ENCODE measurements around the gene LRRC1. TPM values are rescaled to one million over a fixed set of nuclear protein-coding genes. Genes with fewer than 3 reads are reported as not detected.

LRRC1 gene
- total and polyA plus RNA-seq, 2 experiments from 2014 or later, result 11.3 to 16.6 TPM

DNA sequence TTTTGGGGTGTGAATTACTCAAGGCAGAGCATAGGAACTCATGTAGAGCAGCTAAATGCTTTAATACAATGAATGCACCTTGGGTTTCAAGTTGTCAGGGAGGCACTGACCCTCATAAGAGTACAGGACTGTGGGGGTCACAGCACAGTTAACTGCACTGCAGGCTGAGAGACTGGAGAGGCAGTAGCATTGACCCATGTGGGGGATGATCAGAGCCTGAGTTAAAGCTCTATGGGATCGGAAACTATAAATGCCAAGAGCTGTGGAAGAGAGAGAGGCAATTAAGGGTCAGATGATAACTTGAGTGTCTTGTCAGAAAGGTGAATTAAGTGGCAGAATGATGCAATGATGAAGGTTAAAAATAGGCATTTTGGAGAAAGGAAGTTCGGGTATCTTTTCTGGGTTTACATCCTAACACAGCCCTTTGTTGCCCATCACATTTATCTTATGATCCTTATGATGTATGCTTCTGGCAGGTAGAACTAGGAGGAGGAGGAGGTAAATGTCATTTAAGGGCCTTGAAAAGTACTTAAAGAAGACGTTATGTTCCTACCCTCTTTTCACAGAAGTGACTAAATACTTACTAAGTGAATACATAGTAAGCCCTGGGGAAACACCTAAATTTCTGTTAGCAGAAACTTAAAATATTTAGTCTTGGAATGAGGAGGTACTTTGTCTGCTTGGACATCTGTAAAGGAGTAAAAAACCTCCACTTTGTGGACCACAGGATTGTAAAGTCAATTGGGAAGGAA is 24.2 kb downstream of the LRRC1 start:
- ATAC-seq (peak; percentile 48), DNase-seq (ENCODE audit: low spot score) (no peak)
- no peaks in the 10 kb centered on the region for H3K36me3 Mint-ChIP-seq (ENCODE audit: low read depth)
- H3K9me3 Mint-ChIP-seq, result no peaks in the 10 kb centered on the region
- no peaks in the 10 kb centered on the region for H3F3A ChIP-seq (replicated peaks; ENCODE audit: low read depth)
- H3K27ac Mint-ChIP-seq, result no peak overlapping the region; the same call in 1 of the 2 replicates
- peaks cover 54% of the 10 kb centered on the region for H3K79me2 ChIP-seq (replicated peaks; ENCODE audit: insufficient read depth)
- H3K4me2 ChIP-seq, result no peak overlapping the region
- no peak overlapping the region for H2AFZ ChIP-seq
- no peak overlapping the region for H3K4me3 ChIP-seq
- H3K36me3 ChIP-seq (ENCODE audit: insufficient read depth), result no peaks in the 10 kb centered on the region
- peaks cover 13% of the 10 kb centered on the region for H3K4me1 ChIP-seq (ENCODE audit: insufficient read depth)
- TF ChIP-seq, protein P1, sequence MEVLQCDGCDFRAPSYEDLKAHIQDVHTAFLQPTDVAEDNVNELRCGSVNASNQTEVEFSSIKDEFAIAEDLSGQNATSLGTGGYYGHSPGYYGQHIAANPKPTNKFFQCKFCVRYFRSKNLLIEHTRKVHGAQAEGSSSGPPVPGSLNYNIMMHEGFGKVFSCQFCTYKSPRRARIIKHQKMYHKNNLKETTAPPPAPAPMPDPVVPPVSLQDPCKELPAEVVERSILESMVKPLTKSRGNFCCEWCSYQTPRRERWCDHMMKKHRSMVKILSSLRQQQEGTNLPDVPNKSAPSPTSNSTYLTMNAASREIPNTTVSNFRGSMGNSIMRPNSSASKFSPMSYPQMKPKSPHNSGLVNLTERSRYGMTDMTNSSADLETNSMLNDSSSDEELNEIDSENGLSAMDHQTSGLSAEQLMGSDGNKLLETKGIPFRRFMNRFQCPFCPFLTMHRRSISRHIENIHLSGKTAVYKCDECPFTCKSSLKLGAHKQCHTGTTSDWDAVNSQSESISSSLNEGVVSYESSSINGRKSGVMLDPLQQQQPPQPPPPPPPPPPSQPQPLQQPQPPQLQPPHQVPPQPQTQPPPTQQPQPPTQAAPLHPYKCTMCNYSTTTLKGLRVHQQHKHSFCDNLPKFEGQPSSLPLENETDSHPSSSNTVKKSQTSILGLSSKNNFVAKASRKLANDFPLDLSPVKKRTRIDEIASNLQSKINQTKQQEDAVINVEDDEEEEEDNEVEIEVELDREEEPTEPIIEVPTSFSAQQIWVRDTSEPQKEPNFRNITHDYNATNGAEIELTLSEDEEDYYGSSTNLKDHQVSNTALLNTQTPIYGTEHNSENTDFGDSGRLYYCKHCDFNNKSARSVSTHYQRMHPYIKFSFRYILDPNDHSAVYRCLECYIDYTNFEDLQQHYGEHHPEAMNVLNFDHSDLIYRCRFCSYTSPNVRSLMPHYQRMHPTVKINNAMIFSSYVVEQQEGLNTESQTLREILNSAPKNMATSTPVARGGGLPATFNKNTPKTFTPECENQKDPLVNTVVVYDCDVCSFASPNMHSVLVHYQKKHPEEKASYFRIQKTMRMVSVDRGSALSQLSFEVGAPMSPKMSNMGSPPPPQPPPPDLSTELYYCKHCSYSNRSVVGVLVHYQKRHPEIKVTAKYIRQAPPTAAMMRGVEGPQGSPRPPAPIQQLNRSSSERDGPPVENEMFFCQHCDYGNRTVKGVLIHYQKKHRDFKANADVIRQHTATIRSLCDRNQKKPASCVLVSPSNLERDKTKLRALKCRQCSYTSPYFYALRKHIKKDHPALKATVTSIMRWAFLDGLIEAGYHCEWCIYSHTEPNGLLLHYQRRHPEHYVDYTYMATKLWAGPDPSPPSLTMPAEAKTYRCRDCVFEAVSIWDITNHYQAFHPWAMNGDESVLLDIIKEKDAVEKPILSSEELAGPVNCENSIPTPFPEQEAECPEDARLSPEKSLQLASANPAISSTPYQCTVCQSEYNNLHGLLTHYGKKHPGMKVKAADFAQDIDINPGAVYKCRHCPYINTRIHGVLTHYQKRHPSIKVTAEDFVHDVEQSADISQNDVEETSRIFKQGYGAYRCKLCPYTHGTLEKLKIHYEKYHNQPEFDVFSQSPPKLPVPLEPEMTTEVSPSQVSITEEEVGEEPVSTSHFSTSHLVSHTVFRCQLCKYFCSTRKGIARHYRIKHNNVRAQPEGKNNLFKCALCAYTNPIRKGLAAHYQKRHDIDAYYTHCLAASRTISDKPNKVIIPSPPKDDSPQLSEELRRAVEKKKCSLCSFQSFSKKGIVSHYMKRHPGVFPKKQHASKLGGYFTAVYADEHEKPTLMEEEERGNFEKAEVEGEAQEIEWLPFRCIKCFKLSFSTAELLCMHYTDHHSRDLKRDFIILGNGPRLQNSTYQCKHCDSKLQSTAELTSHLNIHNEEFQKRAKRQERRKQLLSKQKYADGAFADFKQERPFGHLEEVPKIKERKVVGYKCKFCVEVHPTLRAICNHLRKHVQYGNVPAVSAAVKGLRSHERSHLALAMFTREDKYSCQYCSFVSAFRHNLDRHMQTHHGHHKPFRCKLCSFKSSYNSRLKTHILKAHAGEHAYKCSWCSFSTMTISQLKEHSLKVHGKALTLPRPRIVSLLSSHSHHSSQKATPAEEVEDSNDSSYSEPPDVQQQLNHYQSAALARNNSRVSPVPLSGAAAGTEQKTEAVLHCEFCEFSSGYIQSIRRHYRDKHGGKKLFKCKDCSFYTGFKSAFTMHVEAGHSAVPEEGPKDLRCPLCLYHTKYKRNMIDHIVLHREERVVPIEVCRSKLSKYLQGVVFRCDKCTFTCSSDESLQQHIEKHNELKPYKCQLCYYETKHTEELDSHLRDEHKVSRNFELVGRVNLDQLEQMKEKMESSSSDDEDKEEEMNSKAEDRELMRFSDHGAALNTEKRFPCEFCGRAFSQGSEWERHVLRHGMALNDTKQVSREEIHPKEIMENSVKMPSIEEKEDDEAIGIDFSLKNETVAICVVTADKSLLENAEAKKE (CRISPR knock-in tag; IDR thresholded peaks at IDR 0.05), result no peak
- TF ChIP-seq, protein P2, sequence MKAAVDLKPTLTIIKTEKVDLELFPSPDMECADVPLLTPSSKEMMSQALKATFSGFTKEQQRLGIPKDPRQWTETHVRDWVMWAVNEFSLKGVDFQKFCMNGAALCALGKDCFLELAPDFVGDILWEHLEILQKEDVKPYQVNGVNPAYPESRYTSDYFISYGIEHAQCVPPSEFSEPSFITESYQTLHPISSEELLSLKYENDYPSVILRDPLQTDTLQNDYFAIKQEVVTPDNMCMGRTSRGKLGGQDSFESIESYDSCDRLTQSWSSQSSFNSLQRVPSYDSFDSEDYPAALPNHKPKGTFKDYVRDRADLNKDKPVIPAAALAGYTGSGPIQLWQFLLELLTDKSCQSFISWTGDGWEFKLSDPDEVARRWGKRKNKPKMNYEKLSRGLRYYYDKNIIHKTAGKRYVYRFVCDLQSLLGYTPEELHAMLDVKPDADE (IDR thresholded peaks at IDR 0.05), result no peak
- TF ChIP-seq EZH2 (IDR thresholded peaks at IDR 0.05; ENCODE audit: low read depth, unreplicated experiment) (no peak), NANOG (IDR thresholded peaks at IDR 0.05; ENCODE audit: borderline replicate concordance) (no peak), CREB1 (CRISPR knock-in tag; IDR thresholded peaks at IDR 0.05; ENCODE audit: low read depth) (no peak), POLR2AphosphoS5 (IDR thresholded peaks at IDR 0.05; ENCODE audit: low read depth) (no peak), STAT1 (IDR thresholded peaks at IDR 0.05; ENCODE audit: unreplicated experiment) (no peak), ZNF114 (CRISPR knock-in tag; IDR thresholded peaks at IDR 0.05) (no peak)
- TF ChIP-seq, protein P3, sequence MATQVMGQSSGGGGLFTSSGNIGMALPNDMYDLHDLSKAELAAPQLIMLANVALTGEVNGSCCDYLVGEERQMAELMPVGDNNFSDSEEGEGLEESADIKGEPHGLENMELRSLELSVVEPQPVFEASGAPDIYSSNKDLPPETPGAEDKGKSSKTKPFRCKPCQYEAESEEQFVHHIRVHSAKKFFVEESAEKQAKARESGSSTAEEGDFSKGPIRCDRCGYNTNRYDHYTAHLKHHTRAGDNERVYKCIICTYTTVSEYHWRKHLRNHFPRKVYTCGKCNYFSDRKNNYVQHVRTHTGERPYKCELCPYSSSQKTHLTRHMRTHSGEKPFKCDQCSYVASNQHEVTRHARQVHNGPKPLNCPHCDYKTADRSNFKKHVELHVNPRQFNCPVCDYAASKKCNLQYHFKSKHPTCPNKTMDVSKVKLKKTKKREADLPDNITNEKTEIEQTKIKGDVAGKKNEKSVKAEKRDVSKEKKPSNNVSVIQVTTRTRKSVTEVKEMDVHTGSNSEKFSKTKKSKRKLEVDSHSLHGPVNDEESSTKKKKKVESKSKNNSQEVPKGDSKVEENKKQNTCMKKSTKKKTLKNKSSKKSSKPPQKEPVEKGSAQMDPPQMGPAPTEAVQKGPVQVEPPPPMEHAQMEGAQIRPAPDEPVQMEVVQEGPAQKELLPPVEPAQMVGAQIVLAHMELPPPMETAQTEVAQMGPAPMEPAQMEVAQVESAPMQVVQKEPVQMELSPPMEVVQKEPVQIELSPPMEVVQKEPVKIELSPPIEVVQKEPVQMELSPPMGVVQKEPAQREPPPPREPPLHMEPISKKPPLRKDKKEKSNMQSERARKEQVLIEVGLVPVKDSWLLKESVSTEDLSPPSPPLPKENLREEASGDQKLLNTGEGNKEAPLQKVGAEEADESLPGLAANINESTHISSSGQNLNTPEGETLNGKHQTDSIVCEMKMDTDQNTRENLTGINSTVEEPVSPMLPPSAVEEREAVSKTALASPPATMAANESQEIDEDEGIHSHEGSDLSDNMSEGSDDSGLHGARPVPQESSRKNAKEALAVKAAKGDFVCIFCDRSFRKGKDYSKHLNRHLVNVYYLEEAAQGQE (IDR thresholded peaks at IDR 0.05; ENCODE audit: unreplicated experiment), result no peak
- no peaks in the 10 kb centered on the region; the same call in 1 of the 2 replicates for H4K20me1 ChIP-seq (replicated peaks; ENCODE audit: insufficient read depth)
- no peaks in the 10 kb centered on the region for H3K27me3 ChIP-seq (ENCODE audit: insufficient read depth)
- no peak overlapping the region for H3K4me3 Mint-ChIP-seq
- peaks cover 36% of the 10 kb centered on the region for H3K4me1 Mint-ChIP-seq
- peaks cover 4% of the 10 kb centered on the region; the same call in 1 of the 2 replicates for H3K9me2 ChIP-seq (ENCODE audit: insufficient read depth)
- no peak overlapping the region for H3K27ac ChIP-seq (ENCODE audit: low read depth)
- H3K27me3 Mint-ChIP-seq (ENCODE audit: insufficient read depth, low read depth, poor library complexity), result peaks cover 4% of the 10 kb centered on the region
